ENCODE data around the gene RIMBP3C.
A peak's percentile ranks its signal among the peaks of the same experiment; 100 is the strongest.
"Not testable (repeated sequence)": the region's sequence is repeated elsewhere in the genome, so short reads cannot be mapped to it uniquely, and the experiment has no call there.

The RIMBP3C gene, protein sequence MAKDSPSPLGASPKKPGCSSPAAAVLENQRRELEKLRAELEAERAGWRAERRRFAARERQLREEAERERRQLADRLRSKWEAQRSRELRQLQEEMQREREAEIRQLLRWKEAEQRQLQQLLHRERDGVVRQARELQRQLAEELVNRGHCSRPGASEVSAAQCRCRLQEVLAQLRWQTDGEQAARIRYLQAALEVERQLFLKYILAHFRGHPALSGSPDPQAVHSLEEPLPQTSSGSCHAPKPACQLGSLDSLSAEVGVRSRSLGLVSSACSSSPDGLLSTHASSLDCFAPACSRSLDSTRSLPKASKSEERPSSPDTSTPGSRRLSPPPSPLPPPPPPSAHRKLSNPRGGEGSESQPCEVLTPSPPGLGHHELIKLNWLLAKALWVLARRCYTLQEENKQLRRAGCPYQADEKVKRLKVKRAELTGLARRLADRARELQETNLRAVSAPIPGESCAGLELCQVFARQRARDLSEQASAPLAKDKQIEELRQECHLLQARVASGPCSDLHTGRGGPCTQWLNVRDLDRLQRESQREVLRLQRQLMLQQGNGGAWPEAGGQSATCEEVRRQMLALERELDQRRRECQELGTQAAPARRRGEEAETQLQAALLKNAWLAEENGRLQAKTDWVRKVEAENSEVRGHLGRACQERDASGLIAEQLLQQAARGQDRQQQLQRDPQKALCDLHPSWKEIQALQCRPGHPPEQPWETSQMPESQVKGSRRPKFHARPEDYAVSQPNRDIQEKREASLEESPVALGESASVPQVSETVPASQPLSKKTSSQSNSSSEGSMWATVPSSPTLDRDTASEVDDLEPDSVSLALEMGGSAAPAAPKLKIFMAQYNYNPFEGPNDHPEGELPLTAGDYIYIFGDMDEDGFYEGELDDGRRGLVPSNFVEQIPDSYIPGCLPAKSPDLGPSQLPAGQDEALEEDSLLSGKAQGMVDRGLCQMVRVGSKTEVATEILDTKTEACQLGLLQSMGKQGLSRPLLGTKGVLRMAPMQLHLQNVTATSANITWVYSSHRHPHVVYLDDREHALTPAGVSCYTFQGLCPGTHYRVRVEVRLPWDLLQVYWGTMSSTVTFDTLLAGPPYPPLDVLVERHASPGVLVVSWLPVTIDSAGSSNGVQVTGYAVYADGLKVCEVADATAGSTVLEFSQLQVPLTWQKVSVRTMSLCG (N-terminal part only)

DNA sequence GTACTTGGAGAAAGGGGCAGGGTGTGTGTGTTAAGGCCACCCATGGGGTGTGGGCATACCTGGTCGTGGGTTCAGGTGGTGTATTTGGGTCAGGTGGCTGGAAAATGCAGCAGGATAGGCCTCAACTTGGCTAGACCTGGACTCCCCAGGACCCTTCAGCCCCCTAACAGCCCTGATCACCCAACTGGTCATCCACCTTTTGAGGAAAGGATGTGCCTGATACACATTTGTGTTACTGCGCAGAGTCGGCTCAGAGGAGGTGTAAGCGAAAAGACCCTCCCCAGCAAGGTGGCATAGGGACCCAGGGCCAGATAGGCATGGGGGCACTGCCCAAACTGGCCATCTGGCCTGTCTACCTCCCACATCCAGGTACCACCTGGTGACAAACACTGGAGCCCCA lies at the start of gene RIMBP3C:
Gene RIMBP3C (minus strand): TSS at position 101 of the 400 bp plus-strand sequence. CDS start 485 bp downstream, outside the sequence.
- not testable (repeated sequence) for DNase-seq (ENCODE audit: low spot score)

GRCh38 chr22:21599053-21599893 lies 48.0 kb upstream of the RIMBP3C start:
- DNase-seq (ENCODE audit: low spot score): no peak

DNA sequence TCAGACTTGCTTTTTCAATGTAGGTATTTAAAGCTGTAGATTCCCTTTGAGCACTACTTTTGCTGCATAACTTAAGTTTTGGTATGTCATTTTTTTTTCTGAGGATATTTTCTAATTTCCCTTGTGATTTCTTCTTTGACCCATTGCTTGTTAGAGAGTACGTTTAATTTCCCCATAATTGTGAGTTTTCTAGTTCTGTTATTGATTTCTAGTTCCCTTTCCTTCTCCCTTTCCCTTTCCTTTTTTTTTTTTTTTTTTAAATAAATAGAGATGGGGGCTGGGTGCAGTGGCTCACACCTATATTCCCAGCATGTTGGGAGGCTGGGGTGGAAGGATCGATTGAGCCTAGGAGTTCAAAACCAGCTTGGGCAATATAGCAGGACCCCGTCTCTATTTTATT lies 47.0 kb upstream of the RIMBP3C start:
- DNase-seq (ENCODE audit: low spot score): no peak

DNA sequence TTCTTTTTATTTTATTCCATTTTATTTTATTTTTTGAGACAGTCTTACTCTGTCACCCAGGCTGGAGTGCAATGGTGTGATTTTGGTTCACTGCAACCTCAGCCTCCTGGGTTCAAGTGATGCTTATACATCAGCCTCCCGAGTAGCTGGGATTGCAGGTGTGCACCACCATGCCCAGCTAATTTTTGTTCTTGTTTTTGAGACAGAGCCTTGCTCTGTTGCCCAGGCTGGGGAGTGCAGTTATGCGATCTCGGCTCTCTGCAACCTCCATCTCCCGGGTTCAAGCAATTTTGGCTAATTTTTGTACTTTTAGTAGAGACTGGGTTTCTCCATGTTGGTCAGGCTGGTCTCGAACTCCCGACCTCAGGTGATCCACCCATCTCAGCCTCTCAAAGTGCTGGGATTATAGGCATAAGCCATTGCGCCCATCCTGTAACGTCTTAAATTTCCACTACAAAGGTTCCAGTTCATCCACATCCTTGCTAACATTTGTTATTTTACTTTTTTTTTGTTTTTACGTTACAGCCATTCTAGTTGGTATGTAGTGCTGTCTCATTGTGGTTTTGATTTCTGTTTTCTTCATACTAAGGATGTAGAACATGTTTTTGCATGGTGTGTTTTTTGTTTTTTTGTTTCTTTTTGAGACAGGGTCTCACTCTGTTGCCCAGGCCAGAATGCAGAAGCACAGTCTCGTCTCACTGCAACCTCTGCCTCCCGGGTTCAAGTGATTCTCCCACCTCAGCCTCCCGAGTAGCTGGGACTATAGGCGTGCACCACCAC lies 45.3 kb upstream of the RIMBP3C start:
- not testable (repeated sequence) for DNase-seq (ENCODE audit: low spot score)

GRCh38 chr22:21594865-21595452 lies 43.7 kb upstream of the RIMBP3C start:
- no peak for DNase-seq (ENCODE audit: low spot score)

GRCh38 chr22:21593406-21594232 lies 42.4 kb upstream of the RIMBP3C start:
- no peak for DNase-seq (ENCODE audit: low spot score)

GRCh38 chr22:21592422-21592821 lies 41.2 kb upstream of the RIMBP3C start:
- no peak for DNase-seq (ENCODE audit: low spot score)

DNA sequence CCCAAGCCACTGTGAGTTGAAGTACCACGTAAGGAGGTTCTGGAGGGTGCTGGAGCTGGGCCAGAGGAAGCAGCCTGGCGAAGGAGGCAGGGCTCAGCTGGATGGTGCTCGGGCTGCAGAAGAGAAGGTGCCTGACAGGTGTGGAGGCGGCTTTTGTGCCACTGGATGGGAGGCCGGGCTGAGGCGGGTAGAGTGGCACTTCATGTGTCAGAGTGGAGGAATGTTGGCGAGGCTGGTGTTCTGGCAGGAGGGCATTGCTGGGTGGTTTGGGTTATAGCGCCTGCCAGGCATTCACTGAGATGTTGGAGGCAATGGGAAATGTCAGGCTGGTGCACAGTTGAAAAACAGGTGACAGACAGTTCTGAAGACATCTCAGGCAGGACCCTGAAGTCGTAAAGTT lies 40.4 kb upstream of the RIMBP3C start:
- no peak for DNase-seq (ENCODE audit: low spot score)

GRCh38 chr22:21590809-21591641 lies 39.8 kb upstream of the RIMBP3C start:
- no peak for DNase-seq (ENCODE audit: low spot score)

DNA sequence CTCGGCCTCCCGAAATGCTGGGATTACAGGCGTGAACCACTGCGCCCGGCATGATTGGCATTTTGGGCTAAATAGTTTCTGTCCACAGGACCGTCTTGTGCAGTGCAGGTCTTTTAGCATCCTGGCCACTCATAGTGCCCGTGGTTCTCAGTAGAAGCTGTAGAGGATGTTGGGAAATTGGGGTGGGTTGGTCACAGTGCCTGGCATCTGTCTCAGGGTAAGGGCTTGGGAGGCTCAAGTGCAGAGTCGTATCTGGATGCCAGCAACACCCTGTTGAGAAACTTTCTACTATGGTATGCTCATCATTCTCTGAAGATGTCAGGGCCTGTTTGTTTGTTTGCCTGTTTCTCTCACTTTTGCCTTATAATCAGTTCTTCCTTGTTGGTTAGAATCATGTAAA lies 38.1 kb upstream of the RIMBP3C start:
- DNase-seq (ENCODE audit: low spot score): no peak

- DNase-seq (ENCODE audit: low spot score): peak; percentile 20
Observed at GRCh38 chr22:21587803-21588611, 36.7 kb upstream of the RIMBP3C start.

- no peak for DNase-seq (ENCODE audit: low spot score)
Observed at GRCh38 chr22:21585389-21585788, 34.1 kb upstream of the RIMBP3C start.

GRCh38 chr22:21582801-21583740 lies 31.8 kb upstream of the RIMBP3C start:
- no peak for DNase-seq (ENCODE audit: low spot score)

DNA sequence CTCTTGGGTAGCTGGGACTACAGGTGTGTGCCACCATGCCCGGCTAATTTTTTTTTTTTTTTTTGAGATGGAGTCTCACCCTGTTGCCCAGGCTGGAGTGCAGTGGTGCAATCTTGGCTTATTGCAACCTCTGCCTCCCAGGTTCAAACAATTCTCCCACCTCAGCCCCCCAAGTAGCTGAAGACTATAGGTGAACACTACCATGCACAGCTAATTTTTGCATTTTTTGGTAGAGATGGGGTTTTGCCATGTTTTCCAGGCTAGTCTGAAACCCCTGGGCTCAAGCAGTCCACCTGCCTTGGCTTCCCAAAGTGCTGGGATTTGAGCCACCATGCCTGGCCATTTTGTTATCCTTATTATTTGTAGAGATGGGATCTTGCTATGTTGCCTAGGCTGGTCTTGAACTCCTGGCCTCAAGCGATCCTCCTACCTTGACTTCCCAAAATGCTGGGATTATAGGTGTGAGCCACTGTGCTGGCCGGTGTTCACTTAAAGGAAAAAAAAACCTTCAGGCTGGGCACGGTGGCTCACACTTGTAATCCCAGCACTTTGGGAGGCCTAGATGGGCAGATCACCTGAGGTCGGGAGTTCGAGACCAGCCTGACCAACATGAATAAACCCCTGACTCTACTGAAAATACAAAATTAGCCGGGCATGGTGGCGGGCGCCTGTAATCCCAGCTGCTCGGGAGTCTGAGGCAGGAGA lies 29.9 kb upstream of the RIMBP3C start:
- DNase-seq (ENCODE audit: low spot score): not testable (repeated sequence)

DNA sequence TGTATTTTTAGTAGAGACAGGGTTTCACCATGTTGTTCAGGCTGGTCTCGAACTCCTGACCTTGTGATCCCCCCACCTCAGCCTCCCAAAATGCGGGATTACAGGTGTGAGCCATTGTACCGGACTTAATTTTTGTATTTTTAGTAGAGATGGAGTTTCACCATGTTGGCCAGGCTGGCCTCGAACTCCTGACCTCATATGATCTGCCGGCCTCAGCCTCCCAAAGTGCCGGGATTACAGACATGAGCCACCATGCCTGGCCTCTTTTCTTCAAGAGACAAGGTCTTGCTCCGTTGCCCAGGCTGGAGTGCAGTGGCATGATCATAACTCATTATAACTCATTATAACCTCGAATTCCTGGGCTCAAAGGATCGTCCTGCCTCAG lies 29.4 kb upstream of the RIMBP3C start:
- not testable (repeated sequence) for DNase-seq (ENCODE audit: low spot score)

DNA sequence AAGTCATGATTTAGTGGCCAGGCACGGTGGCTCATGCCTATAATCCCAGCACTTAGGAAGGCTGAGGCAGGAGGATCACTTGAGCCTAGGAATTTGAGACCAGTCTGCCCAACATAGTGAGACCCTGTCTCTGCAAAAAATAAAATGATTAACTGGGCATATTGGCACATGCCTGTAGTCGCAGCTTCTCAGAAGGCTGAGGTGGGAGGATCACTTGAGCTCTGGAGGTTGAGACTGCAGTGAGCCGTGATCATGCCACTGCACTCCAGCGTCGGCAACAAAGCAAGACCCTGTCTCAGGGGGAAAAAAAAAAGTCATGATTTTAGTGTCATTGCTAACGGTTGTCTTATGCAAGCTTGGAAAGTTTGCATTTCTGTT lies 28.2 kb upstream of the RIMBP3C start:
- no peak for DNase-seq (ENCODE audit: low spot score)
